Subcutaneous adipose tissue (tissue), 4 donors: ENCODE measurements around the gene MMP1. TPM values are rescaled to one million over a fixed set of nuclear protein-coding genes. Genes with fewer than 3 reads are reported as not detected.

Experiments used
- total RNA-seq, 4 donors: library from RNA; depleted of rRNA; stranded (reverse); fragments of >200 nt; gene quantifications; one replicate each; pipeline ENCODE4 v1.1.0, GENCODE V29; 2016
- TF ChIP-seq, protein P1 (sequence below): fragments of 450-650 bp; IDR thresholded peaks from one replicate; pipeline ENCODE4 v1.5.1; 2016; ENCODE audit warnings: low read depth, mild to moderate bottlenecking, control low read depth, antibody characterized with exemption, moderate library complexity

MMP1 gene
- total RNA-seq, 4 donors from 2014 or later: not detected

DNA sequence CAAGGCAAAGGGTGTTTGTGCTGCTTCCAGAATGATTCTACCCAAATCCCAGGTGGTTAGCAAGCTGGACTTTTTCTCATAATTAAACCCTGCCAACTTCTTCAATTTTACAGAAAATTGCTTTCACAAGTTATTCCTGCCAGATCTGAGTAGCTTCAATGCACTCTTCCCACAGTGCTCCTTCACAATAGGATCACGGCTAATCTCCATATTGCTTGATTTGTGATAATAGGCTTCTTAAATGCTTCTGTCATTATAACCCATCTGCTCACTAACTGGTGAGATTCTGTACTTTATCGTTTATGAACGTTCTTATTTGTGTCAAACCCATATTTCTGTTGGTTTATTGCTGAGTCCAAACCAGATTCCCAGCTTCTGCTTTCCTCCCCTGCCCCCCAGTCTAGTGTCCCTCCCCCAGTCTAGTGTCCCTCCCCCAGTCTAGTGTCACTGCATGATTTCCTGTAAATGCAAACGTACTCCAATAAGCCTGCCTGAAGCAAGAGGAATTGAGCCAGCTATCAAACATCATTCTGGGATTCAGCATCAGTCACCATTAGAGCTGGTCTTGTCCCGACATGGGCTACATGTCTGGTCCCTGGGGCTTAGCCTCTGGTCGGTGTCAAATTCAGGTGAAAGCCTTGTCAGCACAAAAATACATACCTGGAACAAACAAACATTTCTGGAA is 31.5 kb upstream of the MMP1 start:
- TF ChIP-seq, protein P1, sequence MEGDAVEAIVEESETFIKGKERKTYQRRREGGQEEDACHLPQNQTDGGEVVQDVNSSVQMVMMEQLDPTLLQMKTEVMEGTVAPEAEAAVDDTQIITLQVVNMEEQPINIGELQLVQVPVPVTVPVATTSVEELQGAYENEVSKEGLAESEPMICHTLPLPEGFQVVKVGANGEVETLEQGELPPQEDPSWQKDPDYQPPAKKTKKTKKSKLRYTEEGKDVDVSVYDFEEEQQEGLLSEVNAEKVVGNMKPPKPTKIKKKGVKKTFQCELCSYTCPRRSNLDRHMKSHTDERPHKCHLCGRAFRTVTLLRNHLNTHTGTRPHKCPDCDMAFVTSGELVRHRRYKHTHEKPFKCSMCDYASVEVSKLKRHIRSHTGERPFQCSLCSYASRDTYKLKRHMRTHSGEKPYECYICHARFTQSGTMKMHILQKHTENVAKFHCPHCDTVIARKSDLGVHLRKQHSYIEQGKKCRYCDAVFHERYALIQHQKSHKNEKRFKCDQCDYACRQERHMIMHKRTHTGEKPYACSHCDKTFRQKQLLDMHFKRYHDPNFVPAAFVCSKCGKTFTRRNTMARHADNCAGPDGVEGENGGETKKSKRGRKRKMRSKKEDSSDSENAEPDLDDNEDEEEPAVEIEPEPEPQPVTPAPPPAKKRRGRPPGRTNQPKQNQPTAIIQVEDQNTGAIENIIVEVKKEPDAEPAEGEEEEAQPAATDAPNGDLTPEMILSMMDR: no peak

DNA sequence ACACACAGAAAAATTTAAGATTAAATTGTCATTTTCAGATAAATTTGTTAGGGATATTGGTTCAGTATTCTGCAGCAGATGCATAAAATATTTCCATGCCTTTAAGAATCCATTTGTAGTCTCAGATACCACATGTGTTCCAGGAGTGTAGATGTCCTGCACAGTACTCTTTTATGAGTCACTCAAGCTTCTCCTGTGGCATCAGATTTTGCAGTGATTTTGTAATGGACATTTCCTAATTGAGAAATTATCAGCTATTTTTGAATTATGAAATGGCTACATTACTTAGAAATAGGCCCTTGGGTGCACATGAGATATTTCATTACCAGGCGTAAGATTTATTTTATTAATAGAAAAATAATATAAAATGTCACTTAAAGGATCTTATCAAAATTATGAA is 26.6 kb upstream of the MMP1 start:
- TF ChIP-seq, protein P1: no peak

DNA sequence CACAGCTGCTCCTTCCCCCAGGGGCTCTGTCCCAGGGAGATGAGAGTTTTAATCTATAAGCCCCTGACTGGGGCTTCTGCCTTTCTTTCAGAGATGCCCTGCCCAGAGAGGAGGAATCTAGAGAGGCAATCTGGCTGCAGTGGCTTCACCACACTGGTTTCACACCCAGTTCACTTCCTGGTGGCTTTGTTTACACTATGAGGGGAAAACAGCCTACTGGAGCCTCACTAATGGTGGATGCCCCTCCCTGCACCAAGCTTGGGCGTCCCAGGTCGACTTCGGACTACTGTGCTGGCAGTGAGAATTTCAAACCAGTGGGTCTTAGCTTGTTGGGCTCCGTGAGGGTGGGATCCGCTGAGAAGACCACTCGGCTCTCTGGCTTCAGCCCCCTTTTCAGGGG is 21.5 kb upstream of the MMP1 start:
- TF ChIP-seq, protein P1: no peak

DNA sequence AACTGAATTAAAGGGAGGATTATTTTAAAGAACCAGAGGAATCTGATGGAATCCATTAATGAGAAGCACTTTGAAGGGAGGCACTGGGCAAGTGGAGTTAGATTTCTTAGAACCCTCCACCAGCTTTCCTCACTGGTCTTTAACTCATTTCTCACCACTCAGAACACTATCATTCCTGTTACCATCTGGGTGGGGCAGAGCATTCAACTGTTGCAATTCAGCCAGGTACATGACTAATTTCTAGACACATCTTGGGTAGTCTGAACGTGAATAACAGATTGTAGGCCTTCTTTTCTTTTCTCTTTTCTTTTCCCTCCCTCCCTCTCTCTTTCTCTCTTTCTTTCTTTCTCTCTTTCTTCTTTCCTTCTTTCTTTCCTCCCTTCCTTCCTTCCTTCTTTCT is 15.5 kb upstream of the MMP1 start:
- TF ChIP-seq, protein P1: no peak

DNA sequence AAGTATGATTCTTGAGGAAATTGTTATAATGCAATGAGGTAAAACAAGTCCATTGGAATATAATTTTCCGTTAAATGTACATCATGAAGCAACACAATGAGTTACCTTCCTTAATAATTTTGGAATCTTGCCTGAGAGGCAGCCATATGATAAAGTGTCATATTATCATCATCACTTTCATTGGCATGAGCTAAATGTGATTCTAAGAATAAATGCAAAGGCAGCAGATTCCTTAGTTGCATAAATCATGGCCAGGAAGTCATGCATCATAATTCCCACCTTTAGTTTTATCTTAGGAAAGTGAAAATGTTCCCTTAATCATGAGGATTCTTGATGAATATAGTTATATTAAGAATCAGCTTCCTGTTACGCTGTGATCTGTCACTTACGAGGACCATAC is 14.2 kb upstream of the MMP1 start:
- TF ChIP-seq, protein P1: no peak

DNA sequence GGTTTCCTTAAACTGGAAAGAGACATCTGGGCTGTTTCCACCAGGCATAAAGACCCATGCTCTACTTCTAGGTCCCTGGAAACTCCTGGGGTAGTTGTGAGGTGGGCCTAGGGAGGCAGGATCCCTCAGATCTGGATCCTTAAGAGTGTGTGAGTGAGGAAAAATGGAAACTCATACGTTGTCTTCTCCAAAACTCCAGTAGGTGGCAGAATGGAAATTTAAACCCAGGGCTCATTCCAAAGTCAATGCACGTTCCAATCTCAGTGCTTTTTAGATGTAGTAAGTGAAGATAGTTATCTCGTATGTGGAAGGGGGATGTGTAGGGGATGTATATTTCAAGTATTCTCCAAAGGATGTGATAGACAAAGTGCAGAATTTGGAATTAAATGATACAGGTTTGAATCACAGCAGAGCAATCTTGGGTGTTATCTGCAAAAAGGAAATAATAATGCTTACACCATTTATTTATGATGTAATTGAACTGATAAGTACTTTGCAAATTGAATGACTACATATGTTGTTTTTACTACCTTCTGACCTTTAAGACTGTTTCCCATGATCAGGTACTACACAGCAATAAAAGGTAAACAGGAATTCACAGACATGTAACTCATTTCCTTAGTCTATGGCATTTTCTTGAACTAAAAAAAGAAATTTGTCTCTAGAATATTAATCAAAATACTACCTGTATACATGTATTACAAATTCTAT is 13.1 kb upstream of the MMP1 start:
- TF ChIP-seq, protein P1: no peak

DNA sequence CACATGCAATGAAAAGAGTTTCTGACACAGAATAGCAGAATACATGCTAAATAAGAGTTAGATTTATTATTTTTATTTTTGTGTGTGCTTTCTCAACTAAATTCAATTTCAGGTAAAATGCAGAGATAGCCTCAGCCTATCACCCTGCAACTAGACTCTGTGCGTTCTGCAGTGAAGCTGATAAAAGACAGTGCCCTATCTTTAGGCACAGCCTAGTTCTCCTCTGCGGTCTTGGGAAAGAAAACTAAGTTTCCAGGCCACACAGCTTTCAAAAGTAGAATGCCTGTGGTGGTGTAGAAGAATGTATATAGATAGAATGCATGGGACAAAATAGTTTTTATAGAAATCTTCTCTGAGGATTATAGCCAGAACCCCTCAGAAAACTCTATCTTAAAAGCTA is 12.0 kb upstream of the MMP1 start:
- TF ChIP-seq, protein P1: no peak
